Osteoblast (primary cell): ENCODE measurements around the gene REC114. TPM values are rescaled to one million over a fixed set of nuclear protein-coding genes. Genes with fewer than 3 reads are reported as not detected.

Source experiments
- DNase-seq: peaks from one replicate; pipeline ENCODE4 v3.0.0; 2011; ENCODE audit warnings: low spot score, mixed read lengths; ENCODE audit not compliant: insufficient read length; ENCODE audit errors: missing footprints
- H2AFZ ChIP-seq: 2 replicates; pipeline ENCODE4 v1.6.0; 2011; ENCODE audit warnings: mild to moderate bottlenecking, low read length
- H3K27ac ChIP-seq: 2 replicates; pipeline ENCODE4 v1.5.1; 2011; ENCODE audit warnings: mild to moderate bottlenecking, low read depth, low read length, moderate library complexity
- H3K27me3 ChIP-seq: 2 replicates; pipeline ENCODE4 v1.6.0; 2012; ENCODE audit warnings: mild to moderate bottlenecking, control low read depth, inconsistent platforms, low read length, moderate library complexity; ENCODE audit not compliant: insufficient read depth
- H3K36me3 ChIP-seq: 2 replicates; pipeline ENCODE4 v1.5.1; 2011; ENCODE audit warnings: mild to moderate bottlenecking, low read length, control low read depth, moderate library complexity; ENCODE audit not compliant: insufficient read depth
- H3K4me1 ChIP-seq: 2 replicates; pipeline ENCODE4 v1.5.1; 2011; ENCODE audit warnings: mild to moderate bottlenecking, low read length, control low read depth, moderate library complexity; ENCODE audit not compliant: insufficient read depth
- H3K4me2 ChIP-seq: 2 replicates; pipeline ENCODE4 v1.6.0; 2011; ENCODE audit warnings: mild to moderate bottlenecking, low read length; ENCODE audit not compliant: insufficient read depth
- H3K4me3 ChIP-seq: fragments of 200-600 bp; sonication (generic); 3 replicates; pipeline ENCODE4 v1.5.1; 2012; ENCODE audit warnings: mild to moderate bottlenecking, low read length, inconsistent platforms; ENCODE audit not compliant: insufficient read depth
- H3K79me2 ChIP-seq: 2 replicates; pipeline ENCODE4 v1.6.0; 2012; ENCODE audit warnings: mild to moderate bottlenecking, low read length, control low read depth, inconsistent platforms; ENCODE audit not compliant: insufficient read depth
- H3K9me3 ChIP-seq: 2 replicates; pipeline ENCODE4 v1.5.1; 2011; ENCODE audit warnings: low read depth, low read length, control low read depth
- H4K20me1 ChIP-seq: 2 replicates; pipeline ENCODE4 v1.6.0; 2012; ENCODE audit warnings: mild to moderate bottlenecking, low read length, control low read depth; ENCODE audit not compliant: insufficient read depth
- total RNA-seq: library from RNA; depleted of rRNA; stranded (reverse); fragments of >200 nt; gene quantifications from 2 replicates; pipeline ENCODE4 v1.2.3, GENCODE V29; 2012
- TF ChIP-seq, protein P1 (sequence below): IDR thresholded peaks from 2 replicates; pipeline ENCODE4 v1.5.1; 2011; ENCODE audit warnings: mild to moderate bottlenecking, low read depth, low read length, moderate library complexity; ENCODE audit errors: extremely low read depth

REC114 gene
- total RNA-seq, 1 donor = not detected

DNA sequence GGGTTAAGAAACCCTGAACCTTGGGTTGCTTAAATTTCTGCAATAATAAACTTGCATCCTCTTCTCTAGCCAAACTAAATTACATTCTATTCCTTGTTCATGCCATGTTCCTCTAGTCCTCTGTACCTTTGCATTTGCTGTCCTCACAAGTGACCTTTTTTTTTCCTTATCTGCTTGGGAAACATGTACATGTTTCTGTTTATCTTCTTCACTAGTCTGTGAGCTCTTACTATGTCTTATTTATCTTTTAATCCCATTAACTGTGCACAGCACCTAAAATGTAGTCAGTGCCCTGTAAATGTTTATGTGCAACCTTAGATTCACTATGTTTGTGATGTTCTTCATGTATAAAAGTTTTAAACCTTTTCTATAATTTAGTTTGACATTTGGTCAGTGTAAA lies 61.9 kb downstream of the REC114 start:
- H3K4me3 ChIP-seq = no peak overlapping the region
- no peak overlapping the region for H3K4me2 ChIP-seq
- no peaks in the 10 kb centered on the region for H3K79me2 ChIP-seq
- TF ChIP-seq, protein P1, sequence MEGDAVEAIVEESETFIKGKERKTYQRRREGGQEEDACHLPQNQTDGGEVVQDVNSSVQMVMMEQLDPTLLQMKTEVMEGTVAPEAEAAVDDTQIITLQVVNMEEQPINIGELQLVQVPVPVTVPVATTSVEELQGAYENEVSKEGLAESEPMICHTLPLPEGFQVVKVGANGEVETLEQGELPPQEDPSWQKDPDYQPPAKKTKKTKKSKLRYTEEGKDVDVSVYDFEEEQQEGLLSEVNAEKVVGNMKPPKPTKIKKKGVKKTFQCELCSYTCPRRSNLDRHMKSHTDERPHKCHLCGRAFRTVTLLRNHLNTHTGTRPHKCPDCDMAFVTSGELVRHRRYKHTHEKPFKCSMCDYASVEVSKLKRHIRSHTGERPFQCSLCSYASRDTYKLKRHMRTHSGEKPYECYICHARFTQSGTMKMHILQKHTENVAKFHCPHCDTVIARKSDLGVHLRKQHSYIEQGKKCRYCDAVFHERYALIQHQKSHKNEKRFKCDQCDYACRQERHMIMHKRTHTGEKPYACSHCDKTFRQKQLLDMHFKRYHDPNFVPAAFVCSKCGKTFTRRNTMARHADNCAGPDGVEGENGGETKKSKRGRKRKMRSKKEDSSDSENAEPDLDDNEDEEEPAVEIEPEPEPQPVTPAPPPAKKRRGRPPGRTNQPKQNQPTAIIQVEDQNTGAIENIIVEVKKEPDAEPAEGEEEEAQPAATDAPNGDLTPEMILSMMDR = no peak
- no peaks in the 10 kb centered on the region for H4K20me1 ChIP-seq
- no peak for DNase-seq
- no peaks in the 10 kb centered on the region for H3K27me3 ChIP-seq
- H3K9me3 ChIP-seq = no peaks in the 10 kb centered on the region
- no peak overlapping the region for H3K27ac ChIP-seq
- H3K36me3 ChIP-seq = no peaks in the 10 kb centered on the region
- H2AFZ ChIP-seq = no peak overlapping the region
- H3K4me1 ChIP-seq = no peaks in the 10 kb centered on the region

DNA sequence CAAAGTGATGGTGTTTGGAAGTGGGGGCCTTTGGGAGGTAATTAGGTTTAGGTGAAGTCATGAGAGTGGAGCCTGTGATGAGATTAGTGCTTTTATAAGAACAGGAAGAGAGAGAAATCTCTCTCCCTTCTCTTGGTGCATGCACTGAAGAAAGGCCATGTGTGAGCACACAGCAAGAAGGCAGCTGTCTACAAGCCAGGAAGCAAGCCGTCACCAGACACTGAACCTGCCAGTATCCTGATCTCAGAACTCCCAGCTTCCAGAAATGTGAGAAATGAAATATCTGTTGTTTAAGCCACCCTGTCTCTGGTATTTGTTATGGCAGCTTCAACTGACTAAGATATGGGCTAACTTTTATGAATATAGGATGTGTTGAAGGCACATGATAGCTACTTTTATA lies 72.6 kb downstream of the REC114 start:
- Histone ChIP-seq H3K4me2 (no peak overlapping the region), H3K4me3 (no peak overlapping the region), H2AFZ (no peak overlapping the region), H3K9me3 (no peaks in the 10 kb centered on the region), H3K36me3 (no peaks in the 10 kb centered on the region), H3K27ac (no peak overlapping the region), H4K20me1 (no peaks in the 10 kb centered on the region), H3K27me3 (peaks cover 4% of the 10 kb centered on the region), H3K79me2 (no peaks in the 10 kb centered on the region), H3K4me1 (no peaks in the 10 kb centered on the region)
- TF ChIP-seq, protein P1 = no peak
- peak; percentile 53 for DNase-seq

DNA sequence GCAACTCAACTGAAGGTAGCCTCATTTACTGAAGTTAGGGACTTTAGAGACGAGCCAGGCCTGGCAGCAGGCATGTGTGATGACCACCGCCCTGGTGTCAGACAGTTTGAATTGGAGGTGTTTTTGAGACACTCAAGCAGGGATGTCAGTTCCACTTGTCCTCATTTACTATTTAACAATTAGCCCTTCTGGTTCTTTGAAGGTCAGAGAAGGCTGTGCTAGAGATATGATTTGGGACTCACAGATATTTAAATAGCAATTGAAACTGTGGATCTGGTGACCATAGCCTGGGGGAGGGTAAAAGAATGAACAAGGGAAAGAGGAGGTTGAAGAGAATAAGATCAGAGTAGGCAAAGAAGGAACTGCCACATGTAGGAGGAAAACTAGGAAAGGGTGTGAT lies 74.6 kb downstream of the REC114 start:
- H4K20me1 ChIP-seq = no peaks in the 10 kb centered on the region
- H3K9me3 ChIP-seq = no peaks in the 10 kb centered on the region
- no peaks in the 10 kb centered on the region for H3K4me1 ChIP-seq
- no peak for DNase-seq
- H3K4me2 ChIP-seq = no peak overlapping the region
- no peak overlapping the region for H3K27ac ChIP-seq
- H3K79me2 ChIP-seq = no peaks in the 10 kb centered on the region
- H3K27me3 ChIP-seq = peaks cover 4% of the 10 kb centered on the region
- H3K36me3 ChIP-seq = no peaks in the 10 kb centered on the region
- TF ChIP-seq, protein P1 = no peak
- H3K4me3 ChIP-seq = no peak overlapping the region
- H2AFZ ChIP-seq = no peak overlapping the region

DNA sequence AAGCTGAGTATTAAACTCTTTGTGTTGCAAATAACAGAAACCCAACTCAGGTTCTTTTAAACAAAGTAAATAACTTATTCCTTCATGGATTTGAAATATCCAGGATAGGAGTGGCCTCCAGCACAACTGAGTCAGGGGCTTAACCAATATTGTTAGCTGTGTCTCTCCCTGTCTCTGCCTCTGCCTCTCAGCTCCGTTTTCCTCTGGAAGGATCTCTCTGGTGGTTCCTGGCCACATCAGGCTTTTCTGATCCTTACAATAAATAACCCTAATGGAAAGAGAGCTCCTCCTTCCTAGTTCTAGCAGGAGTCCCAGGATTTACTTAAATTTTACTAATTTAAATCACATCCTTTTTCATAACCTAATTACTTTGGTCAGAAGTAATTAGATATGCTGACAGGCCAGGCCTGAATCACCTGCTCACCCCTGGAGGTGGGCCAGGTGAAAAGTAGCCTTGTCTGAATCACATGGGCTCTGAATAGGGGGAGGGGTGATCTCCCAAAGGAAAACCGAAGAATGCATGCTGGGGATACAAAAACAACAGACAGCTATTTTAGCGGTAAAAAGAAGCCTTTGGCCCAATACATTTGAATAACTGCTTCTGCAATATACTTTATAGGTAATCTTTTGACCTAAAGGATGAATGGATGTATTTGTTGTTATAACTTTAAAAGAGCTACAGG lies 75.4 kb downstream of the REC114 start:
- peak; percentile 13 for DNase-seq

More for the DNA sequence above, 75.4 kb downstream of the REC114 start:
- Histone ChIP-seq H3K9me3 (no peaks in the 10 kb centered on the region), H3K36me3 (no peaks in the 10 kb centered on the region), H2AFZ (no peak overlapping the region), H3K27ac (no peak overlapping the region), H3K27me3 (peaks cover 4% of the 10 kb centered on the region), H4K20me1 (no peaks in the 10 kb centered on the region), H3K4me3 (no peak overlapping the region), H3K4me2 (no peak overlapping the region), H3K4me1 (no peaks in the 10 kb centered on the region), H3K79me2 (no peaks in the 10 kb centered on the region)
- TF ChIP-seq, protein P1 = no peak
